NB4 (cell line): ENCODE data around the gene TECPR1.

Experiments used
- DNase-seq: peaks from one replicate; pipeline ENCODE4 v3.0.0; 2010; ENCODE audit warnings: low read depth
- H3K4me3 ChIP-seq: one replicate; pipeline ENCODE4 v1.5.1; 2011; ENCODE audit warnings: mild to moderate bottlenecking, low read depth, low read length, moderate library complexity
- CTCF ChIP-seq: IDR thresholded peaks from one replicate; pipeline ENCODE4 v1.5.1; 2012; ENCODE audit warnings: low read depth, low read length
- MYC ChIP-seq: IDR thresholded peaks from 2 replicates; pipeline ENCODE4 v1.6.1; 2011; ENCODE audit warnings: low read depth, low read length
- POLR2A ChIP-seq: IDR thresholded peaks from 2 replicates; pipeline ENCODE4 v1.6.1; 2011; ENCODE audit warnings: mild to moderate bottlenecking; ENCODE audit not compliant: insufficient read length; ENCODE audit errors: extremely low read depth
- TF ChIP-seq, protein P1 (sequence below): IDR thresholded peaks from 2 replicates; pipeline ENCODE4 v1.6.1; 2011; ENCODE audit warnings: low read depth, low read length

TECPR1 gene

GRCh38 chr7:98196706-98197605 lies 55.1 kb downstream of the TECPR1 start:
- TF ChIP-seq MYC (no peak), POLR2A (no peak), CTCF (peak; percentile 20)
- TF ChIP-seq, protein P1, sequence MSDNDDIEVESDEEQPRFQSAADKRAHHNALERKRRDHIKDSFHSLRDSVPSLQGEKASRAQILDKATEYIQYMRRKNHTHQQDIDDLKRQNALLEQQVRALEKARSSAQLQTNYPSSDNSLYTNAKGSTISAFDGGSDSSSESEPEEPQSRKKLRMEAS = no peak
- DNase-seq = peak; percentile 87
- H3K4me3 ChIP-seq = peak overlapping the region; percentile 26

GRCh38 chr7:98194672-98195457 lies 57.2 kb downstream of the TECPR1 start:
- no peak overlapping the region for H3K4me3 ChIP-seq
- TF ChIP-seq POLR2A (no peak), MYC (no peak), CTCF (no peak)
- TF ChIP-seq, protein P1 = no peak
- DNase-seq = no peak

GRCh38 chr7:98194186-98194585 lies 57.8 kb downstream of the TECPR1 start:
- no peak overlapping the region for H3K4me3 ChIP-seq
- no peak for TF ChIP-seq CTCF
- no peak for TF ChIP-seq POLR2A
- TF ChIP-seq, protein P1 = no peak
- TF ChIP-seq MYC = no peak
- DNase-seq = no peak

DNA sequence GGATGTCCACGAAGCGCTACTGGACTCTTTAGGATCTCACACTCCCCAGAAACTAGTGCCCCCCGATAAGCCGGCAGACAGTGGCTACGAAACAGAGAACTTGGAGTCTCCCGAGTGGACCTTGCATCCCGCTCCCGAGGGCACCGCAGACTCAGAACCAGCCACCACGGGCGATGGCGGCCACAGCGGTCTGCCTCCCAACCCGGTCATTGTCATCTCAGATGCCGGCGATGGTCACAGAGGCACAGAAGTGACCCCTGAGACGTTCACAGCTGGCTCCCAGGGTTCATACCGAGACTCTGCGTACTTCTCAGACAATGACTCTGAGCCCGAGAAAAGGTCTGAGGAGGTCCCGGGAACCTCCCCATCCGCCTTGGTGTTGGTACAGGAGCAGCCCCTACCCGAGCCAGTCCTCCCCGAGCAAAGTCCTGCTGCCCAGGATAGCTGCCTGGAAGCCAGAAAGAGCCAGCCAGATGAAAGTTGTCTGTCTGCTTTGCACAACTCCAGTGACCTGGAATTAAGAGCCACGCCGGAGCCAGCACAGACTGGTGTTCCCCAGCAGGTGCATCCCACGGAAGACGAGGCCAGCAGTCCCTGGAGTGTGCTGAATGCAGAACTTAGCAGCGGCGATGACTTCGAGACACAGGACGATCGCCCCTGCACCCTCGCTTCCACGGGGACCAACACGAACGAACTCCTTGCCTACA lies 58.4 kb downstream of the TECPR1 start:
- DNase-seq = no peak
- TF ChIP-seq MYC = no peak
- no peak overlapping the region for H3K4me3 ChIP-seq

DNA sequence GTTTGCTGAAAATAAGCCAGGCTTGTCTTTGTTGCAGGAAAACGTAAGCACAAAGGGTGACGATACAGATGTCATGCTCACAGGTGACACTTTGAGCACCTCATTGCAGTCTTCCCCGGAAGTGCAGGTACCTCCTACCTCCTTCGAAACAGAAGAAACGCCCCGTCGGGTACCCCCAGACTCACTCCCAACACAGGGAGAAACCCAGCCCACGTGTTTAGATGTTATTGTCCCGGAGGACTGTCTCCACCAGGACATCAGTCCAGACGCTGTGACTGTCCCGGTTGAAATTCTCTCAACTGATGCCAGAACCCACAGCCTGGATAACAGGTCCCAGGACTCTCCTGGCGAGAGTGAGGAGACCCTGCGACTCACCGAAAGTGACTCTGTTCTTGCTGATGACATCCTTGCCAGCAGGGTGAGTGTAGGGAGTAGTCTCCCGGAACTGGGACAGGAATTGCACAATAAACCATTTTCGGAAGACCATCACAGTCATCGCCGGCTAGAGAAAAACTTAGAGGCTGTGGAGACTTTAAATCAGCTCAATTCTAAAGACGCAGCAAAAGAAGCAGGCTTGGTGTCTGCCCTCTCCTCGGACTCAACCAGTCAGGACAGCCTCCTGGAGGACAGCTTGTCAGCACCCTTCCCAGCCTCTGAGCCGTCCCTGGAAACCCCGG lies 59.1 kb downstream of the TECPR1 start:
- no peak overlapping the region for H3K4me3 ChIP-seq

More for the DNA sequence above, 59.1 kb downstream of the TECPR1 start:
- no peak for TF ChIP-seq MYC
- no peak for TF ChIP-seq POLR2A
- no peak for TF ChIP-seq CTCF
- TF ChIP-seq, protein P1 = no peak
- no peak for DNase-seq
